HUES64 (cell line): Measurements from ENCODE around the gene NDUFB3.
A peak's percentile ranks its signal among the peaks of the same experiment; 100 is the strongest.
"Not testable (repeated sequence)": the region's sequence is repeated elsewhere in the genome, so short reads cannot be mapped to it uniquely, and the experiment has no call there.

ENCODE experiments used
- H3K27ac ChIP-seq: 2 replicates; pipeline ENCODE4 v1.7.0; 2013; ENCODE audit warnings: low read depth, low read length, inconsistent platforms
- H3K27me3 ChIP-seq: 2 replicates; pipeline ENCODE4 v1.6.1; 2013; ENCODE audit warnings: mild to moderate bottlenecking, low read length; ENCODE audit not compliant: insufficient read depth
- H3K36me3 ChIP-seq: 2 replicates; pipeline ENCODE4 v1.6.1; 2013; ENCODE audit warnings: mild to moderate bottlenecking, low read length; ENCODE audit not compliant: insufficient read depth
- H3K4me1 ChIP-seq: 2 replicates; pipeline ENCODE4 v1.6.1; 2013; ENCODE audit warnings: mild to moderate bottlenecking, low read length, moderate library complexity; ENCODE audit not compliant: insufficient read depth
- H3K4me3 ChIP-seq: 2 replicates; pipeline ENCODE4 v1.5.1; 2013; ENCODE audit warnings: mild to moderate bottlenecking, low read length, moderate library complexity
- H3K9ac ChIP-seq: 2 replicates; pipeline ENCODE4 v1.6.1; 2013; ENCODE audit warnings: mild to moderate bottlenecking, low read depth, low read length
- H3K9me3 ChIP-seq: 2 replicates; pipeline ENCODE4 v1.6.1; 2013; ENCODE audit warnings: low read depth, low read length; ENCODE audit not compliant: insufficient read depth
- WGBS: fragments of 150-250, 120-280 bp; methylation state at CpG from one replicate; pipeline ENCODE4 v1.1.7; 2013; ENCODE audit warnings: missing lambda C conversion rate; 5-methylcytosine and 5-hydroxymethylcytosine counted together

NDUFB3 gene

GRCh38 chr2:201057715-201058248 lies 14.0 kb upstream of the NDUFB3 start:
- Histone ChIP-seq H3K27ac (no peak overlapping the region), H3K36me3 (no peaks in the 10 kb centered on the region), H3K27me3 (no peaks in the 10 kb centered on the region), H3K4me1 (no peaks in the 10 kb centered on the region), H3K9ac (no peak overlapping the region), H3K9me3 (no peaks in the 10 kb centered on the region), H3K4me3 (no peak overlapping the region)
- WGBS, result 87% methylated on average over 3 of the region's 4 CpGs

GRCh38 chr2:201058914-201059313 lies 12.9 kb upstream of the NDUFB3 start:
- H3K4me3 ChIP-seq, result no peak overlapping the region
- no peaks in the 10 kb centered on the region for H3K36me3 ChIP-seq
- WGBS, result 94% methylated on average over 1 of the region's 1 CpG
- peak overlapping the region; percentile 14; the same call in 1 of the 2 replicates for H3K9ac ChIP-seq
- H3K27me3 ChIP-seq, result no peaks in the 10 kb centered on the region
- no peaks in the 10 kb centered on the region for H3K9me3 ChIP-seq
- no peak overlapping the region for H3K27ac ChIP-seq
- no peaks in the 10 kb centered on the region for H3K4me1 ChIP-seq

- H3K36me3 ChIP-seq, result no peaks in the 10 kb centered on the region
- H3K27me3 ChIP-seq, result no peaks in the 10 kb centered on the region
- no peak overlapping the region for H3K4me3 ChIP-seq
- no peaks in the 10 kb centered on the region for H3K9me3 ChIP-seq
- H3K27ac ChIP-seq, result no peak overlapping the region
- 92% methylated on average over 9 of the region's 10 CpGs for WGBS
- no peak overlapping the region for H3K9ac ChIP-seq
- no peaks in the 10 kb centered on the region for H3K4me1 ChIP-seq
Observed at GRCh38 chr2:201059961-201060755, 11.6 kb upstream of the NDUFB3 start.

GRCh38 chr2:201063516-201063915 lies 8.3 kb upstream of the NDUFB3 start:
- WGBS, result 94% methylated on average over 5 of the region's 5 CpGs
- not testable (repeated sequence) for H3K9ac ChIP-seq, H3K36me3 ChIP-seq, H3K4me1 ChIP-seq, H3K27me3 ChIP-seq, H3K27ac ChIP-seq, H3K9me3 ChIP-seq, H3K4me3 ChIP-seq

GRCh38 chr2:201064797-201065329 lies 6.9 kb upstream of the NDUFB3 start:
- WGBS, result 96% methylated on average over 1 of the region's 2 CpGs
- Histone ChIP-seq H3K9ac (no peak overlapping the region), H3K27ac (no peak overlapping the region), H3K36me3 (no peaks in the 10 kb centered on the region), H3K4me1 (no peaks in the 10 kb centered on the region), H3K27me3 (no peaks in the 10 kb centered on the region), H3K4me3 (no peak overlapping the region), H3K9me3 (no peaks in the 10 kb centered on the region)

GRCh38 chr2:201070948-201071478 lies 788 bp upstream of the NDUFB3 start:
- 2% methylated on average over 21 of the region's 21 CpGs for WGBS
- Histone ChIP-seq H3K9ac (peak overlapping the region; percentile 85), H3K27ac (no peak overlapping the region), H3K9me3 (no peaks in the 10 kb centered on the region), H3K4me3 (peak overlapping the region; percentile 86), H3K27me3 (no peaks in the 10 kb centered on the region), H3K4me1 (peaks cover 3% of the 10 kb centered on the region; the same call in 1 of the 2 replicates), H3K36me3 (no peaks in the 10 kb centered on the region)

- peak overlapping the region; percentile 85 for H3K9ac ChIP-seq
- H3K27me3 ChIP-seq, result no peaks in the 10 kb centered on the region
- H3K27ac ChIP-seq, result peak overlapping the region; percentile 87; the same call in 1 of the 2 replicates
- H3K36me3 ChIP-seq, result no peaks in the 10 kb centered on the region
- 5% methylated on average over 3 of the region's 5 CpGs for WGBS
- peaks cover 3% of the 10 kb centered on the region; the same call in 1 of the 2 replicates for H3K4me1 ChIP-seq
- no peaks in the 10 kb centered on the region for H3K9me3 ChIP-seq
- peak overlapping the region; percentile 86 for H3K4me3 ChIP-seq
Observed at GRCh38 chr2:201072201-201072530, 365 bp downstream of the NDUFB3 start.

- WGBS, result 100% methylated on average over 1 of the region's 1 CpG
- peaks cover 3% of the 10 kb centered on the region; the same call in 1 of the 2 replicates for H3K4me1 ChIP-seq
- no peak overlapping the region for H3K27ac ChIP-seq
- H3K9ac ChIP-seq, result no peak overlapping the region
- H3K36me3 ChIP-seq, result no peaks in the 10 kb centered on the region
- no peaks in the 10 kb centered on the region for H3K9me3 ChIP-seq
- peak overlapping the region; percentile 86 for H3K4me3 ChIP-seq
- no peaks in the 10 kb centered on the region for H3K27me3 ChIP-seq
Observed at GRCh38 chr2:201073071-201073470, 1.3 kb downstream of the NDUFB3 start.

GRCh38 chr2:201074996-201075395 lies 3.2 kb downstream of the NDUFB3 start:
- no peaks in the 10 kb centered on the region for H3K27me3 ChIP-seq
- H3K4me3 ChIP-seq, result no peak overlapping the region
- H3K36me3 ChIP-seq, result peaks cover 15% of the 10 kb centered on the region
- no peak overlapping the region for H3K27ac ChIP-seq
- no peaks in the 10 kb centered on the region for H3K9me3 ChIP-seq
- H3K4me1 ChIP-seq, result peaks cover 3% of the 10 kb centered on the region; the same call in 1 of the 2 replicates
- 95% methylated on average over 7 of the region's 7 CpGs for WGBS
- H3K9ac ChIP-seq, result no peak overlapping the region

- Histone ChIP-seq H3K27ac (no peak overlapping the region), H3K36me3 (peaks cover 33% of the 10 kb centered on the region), H3K9me3 (no peaks in the 10 kb centered on the region), H3K4me3 (no peak overlapping the region), H3K27me3 (no peaks in the 10 kb centered on the region), H3K4me1 (no peaks in the 10 kb centered on the region), H3K9ac (no peak overlapping the region)
- 91% methylated on average over 2 of the region's 2 CpGs for WGBS
Observed at GRCh38 chr2:201084863-201085262, 13.1 kb downstream of the NDUFB3 start.

GRCh38 chr2:201090574-201090973 lies 18.8 kb downstream of the NDUFB3 start:
- 92% methylated on average over 4 of the region's 4 CpGs for WGBS
- no peaks in the 10 kb centered on the region for H3K9me3 ChIP-seq
- no peak overlapping the region for H3K4me3 ChIP-seq
- H3K9ac ChIP-seq, result no peak overlapping the region
- no peaks in the 10 kb centered on the region for H3K27me3 ChIP-seq
- no peak overlapping the region for H3K27ac ChIP-seq
- H3K4me1 ChIP-seq, result no peaks in the 10 kb centered on the region
- H3K36me3 ChIP-seq, result peaks cover 3% of the 10 kb centered on the region; the same call in 1 of the 2 replicates
